Measurements from ENCODE around the gene LGALS9C.
"Not testable (repeated sequence)": the region's sequence is repeated elsewhere in the genome, so short reads cannot be mapped to it uniquely, and the experiment has no call there.

- not testable (repeated sequence) for TF ChIP-seq EZH2 (IDR thresholded peaks at IDR 0.05; ENCODE audit: low read length)
- TF ChIP-seq, protein P1, sequence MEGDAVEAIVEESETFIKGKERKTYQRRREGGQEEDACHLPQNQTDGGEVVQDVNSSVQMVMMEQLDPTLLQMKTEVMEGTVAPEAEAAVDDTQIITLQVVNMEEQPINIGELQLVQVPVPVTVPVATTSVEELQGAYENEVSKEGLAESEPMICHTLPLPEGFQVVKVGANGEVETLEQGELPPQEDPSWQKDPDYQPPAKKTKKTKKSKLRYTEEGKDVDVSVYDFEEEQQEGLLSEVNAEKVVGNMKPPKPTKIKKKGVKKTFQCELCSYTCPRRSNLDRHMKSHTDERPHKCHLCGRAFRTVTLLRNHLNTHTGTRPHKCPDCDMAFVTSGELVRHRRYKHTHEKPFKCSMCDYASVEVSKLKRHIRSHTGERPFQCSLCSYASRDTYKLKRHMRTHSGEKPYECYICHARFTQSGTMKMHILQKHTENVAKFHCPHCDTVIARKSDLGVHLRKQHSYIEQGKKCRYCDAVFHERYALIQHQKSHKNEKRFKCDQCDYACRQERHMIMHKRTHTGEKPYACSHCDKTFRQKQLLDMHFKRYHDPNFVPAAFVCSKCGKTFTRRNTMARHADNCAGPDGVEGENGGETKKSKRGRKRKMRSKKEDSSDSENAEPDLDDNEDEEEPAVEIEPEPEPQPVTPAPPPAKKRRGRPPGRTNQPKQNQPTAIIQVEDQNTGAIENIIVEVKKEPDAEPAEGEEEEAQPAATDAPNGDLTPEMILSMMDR (optimal IDR thresholded peaks at IDR 0.05 in 1 of 3, IDR thresholded peaks at IDR 0.05 in 1 of 3, conservative IDR thresholded peaks at IDR 0.05 in 1 of 3; ENCODE audit: extremely low read depth in 1 of 3, insufficient read depth in 2 of 3, low read length in 3 of 3), result not testable (repeated sequence)
Measured at GRCh38 chr17:18500281-18500680, 23.7 kb downstream of the LGALS9C start.
